Fibroblast of mammary gland (primary cell): Measurements from ENCODE around the gene LMO1.

Source experiments
- DNase-seq: peaks from one replicate; pipeline ENCODE4 v3.0.0-alpha.2; 2010; ENCODE audit warnings: low read depth
- H3K4me3 ChIP-seq: 2 replicates; pipeline ENCODE4 v1.5.1; 2011; ENCODE audit warnings: low read depth, mild to moderate bottlenecking, low read length, moderate library complexity; ENCODE audit not compliant: control insufficient read depth
- TF ChIP-seq, protein P1 (sequence below): conservative IDR thresholded peaks from 2 replicates; pipeline ENCODE4 v1.5.1; 2011; ENCODE audit warnings: low read depth, low read length, inconsistent platforms; ENCODE audit not compliant: control insufficient read depth, insufficient read depth

The LMO1 gene

DNA sequence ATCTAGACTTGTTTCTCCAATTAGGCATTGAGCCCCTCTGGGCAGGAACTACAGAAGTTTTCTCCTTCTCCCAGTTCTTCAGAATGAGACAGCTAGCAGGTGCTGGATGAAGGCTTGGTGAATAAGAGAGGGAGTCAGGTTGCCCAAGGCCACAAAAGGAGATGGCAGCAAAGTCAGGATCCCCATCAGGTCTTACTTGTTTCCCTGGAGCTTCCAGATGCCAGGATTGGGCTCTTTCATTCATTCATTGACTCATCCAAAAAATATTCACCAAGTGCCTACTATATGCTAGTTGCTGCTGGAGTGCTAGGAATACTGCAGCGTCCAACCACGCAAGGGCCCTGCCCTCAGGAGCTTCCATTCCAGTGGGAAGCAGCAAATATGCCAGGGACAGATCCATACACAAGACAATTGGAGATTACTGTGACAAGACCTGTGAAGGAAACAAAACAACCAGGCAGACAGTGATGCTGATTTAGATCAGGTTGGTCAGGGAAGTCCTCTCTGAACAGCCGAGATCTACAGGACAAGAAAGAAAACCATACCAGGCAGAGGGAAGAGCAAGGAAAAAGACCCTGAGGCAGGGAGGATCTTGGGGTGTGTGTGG lies 24.6 kb upstream of the LMO1 start:
- H3K4me3 ChIP-seq = no peak overlapping the region
- TF ChIP-seq, protein P1, sequence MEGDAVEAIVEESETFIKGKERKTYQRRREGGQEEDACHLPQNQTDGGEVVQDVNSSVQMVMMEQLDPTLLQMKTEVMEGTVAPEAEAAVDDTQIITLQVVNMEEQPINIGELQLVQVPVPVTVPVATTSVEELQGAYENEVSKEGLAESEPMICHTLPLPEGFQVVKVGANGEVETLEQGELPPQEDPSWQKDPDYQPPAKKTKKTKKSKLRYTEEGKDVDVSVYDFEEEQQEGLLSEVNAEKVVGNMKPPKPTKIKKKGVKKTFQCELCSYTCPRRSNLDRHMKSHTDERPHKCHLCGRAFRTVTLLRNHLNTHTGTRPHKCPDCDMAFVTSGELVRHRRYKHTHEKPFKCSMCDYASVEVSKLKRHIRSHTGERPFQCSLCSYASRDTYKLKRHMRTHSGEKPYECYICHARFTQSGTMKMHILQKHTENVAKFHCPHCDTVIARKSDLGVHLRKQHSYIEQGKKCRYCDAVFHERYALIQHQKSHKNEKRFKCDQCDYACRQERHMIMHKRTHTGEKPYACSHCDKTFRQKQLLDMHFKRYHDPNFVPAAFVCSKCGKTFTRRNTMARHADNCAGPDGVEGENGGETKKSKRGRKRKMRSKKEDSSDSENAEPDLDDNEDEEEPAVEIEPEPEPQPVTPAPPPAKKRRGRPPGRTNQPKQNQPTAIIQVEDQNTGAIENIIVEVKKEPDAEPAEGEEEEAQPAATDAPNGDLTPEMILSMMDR = no peak
- no peak for DNase-seq

DNA sequence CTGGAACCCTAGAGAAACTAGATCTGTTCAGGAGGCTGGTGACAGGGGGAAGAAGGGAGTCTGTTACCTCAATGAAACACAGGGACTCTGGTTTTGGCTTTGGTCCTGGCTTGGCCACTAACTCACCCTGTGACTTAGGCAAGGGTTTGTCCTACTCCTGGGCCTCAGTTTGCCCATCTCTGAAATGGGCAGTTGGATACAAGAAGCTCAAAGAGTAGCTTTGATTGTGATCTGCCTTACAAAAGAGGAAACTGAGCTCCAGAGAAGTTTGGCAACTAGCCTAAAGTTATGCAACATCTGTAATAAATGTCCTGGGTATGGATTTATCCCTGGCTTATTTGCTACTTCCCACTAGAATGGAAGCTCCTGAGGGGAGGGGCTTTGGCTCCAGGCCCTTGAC lies 24.0 kb upstream of the LMO1 start:
- H3K4me3 ChIP-seq = no peak overlapping the region
- TF ChIP-seq, protein P1 = no peak
- DNase-seq = no peak

- H3K4me3 ChIP-seq = no peak overlapping the region
- no peak for DNase-seq
- TF ChIP-seq, protein P1 = no peak
These were observed 23.6 kb upstream of the LMO1 start for GRCh38 chr11:8287297-8287696.

DNA sequence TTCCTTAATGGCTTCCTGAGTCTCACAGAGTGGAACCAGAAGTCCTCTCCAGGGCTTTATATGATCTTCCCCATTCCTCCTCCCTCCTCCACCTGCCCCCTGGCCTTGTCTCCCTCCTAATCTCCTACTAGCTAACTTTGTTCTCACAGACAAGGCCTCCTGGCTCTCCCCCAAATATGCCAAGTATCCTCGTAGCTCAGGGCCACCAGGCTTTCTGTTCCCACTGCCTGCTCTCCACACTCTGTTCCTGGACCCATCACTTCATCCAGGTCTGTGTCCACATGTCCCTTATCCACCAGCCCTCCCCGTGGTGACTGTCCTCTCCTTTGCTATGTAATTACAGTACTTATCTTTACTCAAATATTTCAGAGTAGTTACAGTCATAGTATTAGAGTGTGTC lies 23.2 kb upstream of the LMO1 start:
- TF ChIP-seq, protein P1 = no peak
- DNase-seq = no peak
- H3K4me3 ChIP-seq = no peak overlapping the region

GRCh38 chr11:8285796-8286195 lies 22.1 kb upstream of the LMO1 start:
- no peak overlapping the region for H3K4me3 ChIP-seq
- no peak for DNase-seq
- TF ChIP-seq, protein P1 = no peak

DNA sequence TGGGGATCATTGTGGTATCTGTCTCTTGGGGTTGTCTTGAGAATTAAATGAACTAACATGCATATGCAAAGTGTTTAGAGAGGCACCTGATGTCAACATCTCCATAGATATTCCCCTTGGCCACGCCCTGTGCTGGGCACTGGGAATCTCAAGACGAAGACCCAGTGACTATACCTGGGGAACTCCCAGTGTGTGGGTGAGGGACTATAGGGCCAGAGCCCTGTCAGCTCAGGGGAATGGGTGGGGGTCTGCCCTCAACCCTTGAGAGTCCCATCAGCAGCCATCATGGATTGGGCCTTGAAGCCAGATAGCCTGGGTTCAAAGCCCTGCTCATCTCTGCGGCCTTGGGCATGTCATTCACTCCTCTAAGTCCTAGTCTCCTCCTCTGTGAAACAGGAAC lies 21.6 kb upstream of the LMO1 start:
- TF ChIP-seq, protein P1 = no peak
- DNase-seq = no peak
- no peak overlapping the region for H3K4me3 ChIP-seq
